Measurements from ENCODE around the gene YBEY.
"Not testable (repeated sequence)": the region's sequence is repeated elsewhere in the genome, so short reads cannot be mapped to it uniquely, and the experiment has no call there.

YBEY gene

GRCh38 chr21:46307625-46308024 is 21.5 kb downstream of the YBEY start:
- ChIA-PET POLR2A (interaction anchor here (1.1 kb wide), 1 partner anchor 12 kb away, joined by 3 read pairs; no protein-coding TSS in a partner anchor), CTCF (interaction anchor here (1.1 kb wide), 2 partner anchors 11 to 84 kb away, joined by 3 read pairs; no protein-coding TSS in a partner anchor)
- Histone ChIP-seq H3K27me3 (replicated peaks in 2 of 5; ENCODE audit: control insufficient read depth in 4 of 5, insufficient read depth in 5 of 5, low read length in 4 of 5) (no peaks in the 10 kb centered on the region), H3K9me3 (ENCODE audit: control extremely low read depth in 1 of 5, control insufficient read depth in 4 of 5, insufficient read depth in 2 of 5, low read depth in 1 of 5, low read length in 4 of 5) (no peaks in the 10 kb centered on the region), H3K36me3 (ENCODE audit: control insufficient read depth in 4 of 4, insufficient read depth in 4 of 4, low read length in 3 of 4) (peaks cover 8 to 48% (median 26%) of the 10 kb centered on the region in 4 experiments), H3K4me3 (ENCODE audit: control insufficient read depth in 1 of 7, extremely low read depth in 1 of 7, insufficient read depth in 4 of 7, low read depth in 2 of 7, low read length in 6 of 7) (no peak overlapping the region), H3K27ac (ENCODE audit: insufficient read depth in 1 of 2, low read depth in 1 of 2, low read length in 2 of 2, poor library complexity in 1 of 2, severe bottlenecking in 2 of 2) (peak overlapping the region in 1 of 2 experiments; percentile 70), H3K4me1 (ENCODE audit: control extremely low read depth in 1 of 4, control insufficient read depth in 4 of 4, insufficient read depth in 4 of 4, low read length in 3 of 4) (peaks cover 0 to 15% (median 7%) of the 10 kb centered on the region in 4 experiments)
- DNase-seq: peak; percentile 76 to 94 (median 91)
- WGBS (ENCODE audit: insufficient coverage): no CpG with 5 or more reads among the region's 2 CpGs

GRCh38 chr21:46308431-46308830 is 22.3 kb downstream of the YBEY start:
- ChIA-PET POLR2A (no interaction called here), CTCF (interaction anchor here (0.8 kb wide), 1 partner anchor 15 kb away, joined by 3 read pairs; no protein-coding TSS in a partner anchor)
- Histone ChIP-seq H3K36me3 (ENCODE audit: control insufficient read depth in 4 of 4, insufficient read depth in 4 of 4, low read length in 3 of 4) (peaks cover 12 to 56% (median 28%) of the 10 kb centered on the region in 4 experiments), H3K27me3 (replicated peaks in 2 of 5; ENCODE audit: control insufficient read depth in 4 of 5, insufficient read depth in 5 of 5, low read length in 4 of 5) (no peaks in the 10 kb centered on the region), H3K4me3 (ENCODE audit: control insufficient read depth in 1 of 7, extremely low read depth in 1 of 7, insufficient read depth in 4 of 7, low read depth in 2 of 7, low read length in 6 of 7) (no peak overlapping the region), H3K9me3 (ENCODE audit: control extremely low read depth in 1 of 5, control insufficient read depth in 4 of 5, insufficient read depth in 2 of 5, low read depth in 1 of 5, low read length in 4 of 5) (no peaks in the 10 kb centered on the region), H3K27ac (ENCODE audit: insufficient read depth in 1 of 2, low read depth in 1 of 2, low read length in 2 of 2, poor library complexity in 1 of 2, severe bottlenecking in 2 of 2) (peak overlapping the region in 1 of 2 experiments; percentile 70), H3K4me1 (ENCODE audit: control extremely low read depth in 1 of 4, control insufficient read depth in 4 of 4, insufficient read depth in 4 of 4, low read length in 3 of 4) (peaks cover 0 to 15% (median 7%) of the 10 kb centered on the region in 4 experiments)
- peak in 1 of 3 donors; percentile 32 for DNase-seq
- 100% methylated on average over 1 of the region's 2 CpGs for WGBS (ENCODE audit: insufficient coverage)

GRCh38 chr21:46310260-46310659 is 24.1 kb downstream of the YBEY start:
- DNase-seq; H3K27ac ChIP-seq (ENCODE audit: insufficient read depth in 1 of 2, low read depth in 1 of 2, low read length in 2 of 2, poor library complexity in 1 of 2, severe bottlenecking in 2 of 2); H3K4me3 ChIP-seq (ENCODE audit: control insufficient read depth in 1 of 7, extremely low read depth in 1 of 7, insufficient read depth in 4 of 7, low read depth in 2 of 7, low read length in 6 of 7); H3K27me3 ChIP-seq (replicated peaks in 2 of 5; ENCODE audit: control insufficient read depth in 4 of 5, insufficient read depth in 5 of 5, low read length in 4 of 5); H3K9me3 ChIP-seq (ENCODE audit: control extremely low read depth in 1 of 5, control insufficient read depth in 4 of 5, insufficient read depth in 2 of 5, low read depth in 1 of 5, low read length in 4 of 5); POLR2A ChIA-PET: not testable (repeated sequence)
- H3K4me1 ChIP-seq (ENCODE audit: control extremely low read depth in 1 of 4, control insufficient read depth in 4 of 4, insufficient read depth in 4 of 4, low read length in 3 of 4): peaks cover 0 to 15% (median 7%) of the 10 kb centered on the region in 4 experiments
- CTCF ChIA-PET: interaction anchor here (1.3 kb wide), 1 partner anchor 9 kb away, joined by 4 read pairs; no protein-coding TSS in a partner anchor
- peaks cover 8 to 62% (median 30%) of the 10 kb centered on the region in 4 experiments for H3K36me3 ChIP-seq (ENCODE audit: control insufficient read depth in 4 of 4, insufficient read depth in 4 of 4, low read length in 3 of 4)
- WGBS (ENCODE audit: insufficient coverage): 100% methylated on average over 4 of the region's 8 CpGs

- ChIA-PET CTCF (interaction anchor here (0.8 to 1.3 kb wide), 2 partner anchors 8 to 10 kb away, joined by 3 to 4 read pairs; no protein-coding TSS in a partner anchor), POLR2A (no interaction called here)
- H3K4me1 ChIP-seq (ENCODE audit: control extremely low read depth in 1 of 4, control insufficient read depth in 4 of 4, insufficient read depth in 4 of 4, low read length in 3 of 4): peaks cover 0 to 15% (median 7%) of the 10 kb centered on the region in 4 experiments
- DNase-seq: no peak
- H3K27ac ChIP-seq (ENCODE audit: insufficient read depth in 1 of 2, low read depth in 1 of 2, low read length in 2 of 2, poor library complexity in 1 of 2, severe bottlenecking in 2 of 2): no peak overlapping the region
- H3K4me3 ChIP-seq (ENCODE audit: control insufficient read depth in 1 of 7, extremely low read depth in 1 of 7, insufficient read depth in 4 of 7, low read depth in 2 of 7, low read length in 6 of 7): no peak overlapping the region
- H3K36me3 ChIP-seq (ENCODE audit: control insufficient read depth in 4 of 4, insufficient read depth in 4 of 4, low read length in 3 of 4): peaks cover 8 to 72% (median 32%) of the 10 kb centered on the region in 4 experiments
- no peaks in the 10 kb centered on the region for H3K9me3 ChIP-seq (ENCODE audit: control extremely low read depth in 1 of 5, control insufficient read depth in 4 of 5, insufficient read depth in 2 of 5, low read depth in 1 of 5, low read length in 4 of 5)
- H3K27me3 ChIP-seq (replicated peaks in 2 of 5; ENCODE audit: control insufficient read depth in 4 of 5, insufficient read depth in 5 of 5, low read length in 4 of 5): no peaks in the 10 kb centered on the region
Measured at GRCh38 chr21:46311568-46311967, 25.4 kb downstream of the YBEY start.

GRCh38 chr21:46312949-46313348 is 26.8 kb downstream of the YBEY start:
- no peaks in the 10 kb centered on the region for H3K9me3 ChIP-seq (ENCODE audit: control extremely low read depth in 1 of 5, control insufficient read depth in 4 of 5, insufficient read depth in 2 of 5, low read depth in 1 of 5, low read length in 4 of 5)
- ChIA-PET POLR2A (no interaction called here), CTCF (interaction anchor here (1.5 to 1.7 kb wide), 2 partner anchors 9 to 13 kb away, joined by 3 read pairs; a partner anchor contains a TSS)
- WGBS (ENCODE audit: insufficient coverage): 94% methylated on average over 3 of the region's 5 CpGs
- DNase-seq: no peak
- H3K4me1 ChIP-seq (ENCODE audit: control extremely low read depth in 1 of 4, control insufficient read depth in 4 of 4, insufficient read depth in 4 of 4, low read length in 3 of 4): peaks cover 0 to 12% (median 4%) of the 10 kb centered on the region in 4 experiments
- no peak overlapping the region for H3K4me3 ChIP-seq (ENCODE audit: control insufficient read depth in 1 of 7, extremely low read depth in 1 of 7, insufficient read depth in 4 of 7, low read depth in 2 of 7, low read length in 6 of 7)
- H3K27me3 ChIP-seq (replicated peaks in 2 of 5; ENCODE audit: control insufficient read depth in 4 of 5, insufficient read depth in 5 of 5, low read length in 4 of 5): no peaks in the 10 kb centered on the region
- H3K27ac ChIP-seq (ENCODE audit: insufficient read depth in 1 of 2, low read depth in 1 of 2, low read length in 2 of 2, poor library complexity in 1 of 2, severe bottlenecking in 2 of 2): no peak overlapping the region
- H3K36me3 ChIP-seq (ENCODE audit: control insufficient read depth in 4 of 4, insufficient read depth in 4 of 4, low read length in 3 of 4): peaks cover 13 to 77% (median 33%) of the 10 kb centered on the region in 4 experiments

- Histone ChIP-seq H3K9me3 (ENCODE audit: control extremely low read depth in 1 of 5, control insufficient read depth in 4 of 5, insufficient read depth in 2 of 5, low read depth in 1 of 5, low read length in 4 of 5) (no peaks in the 10 kb centered on the region), H3K27me3 (replicated peaks in 2 of 5; ENCODE audit: control insufficient read depth in 4 of 5, insufficient read depth in 5 of 5, low read length in 4 of 5) (no peaks in the 10 kb centered on the region), H3K4me1 (ENCODE audit: control extremely low read depth in 1 of 4, control insufficient read depth in 4 of 4, insufficient read depth in 4 of 4, low read length in 3 of 4) (peaks cover 0 to 19% (median 12%) of the 10 kb centered on the region in 4 experiments), H3K36me3 (ENCODE audit: control insufficient read depth in 4 of 4, insufficient read depth in 4 of 4, low read length in 3 of 4) (peaks cover 14 to 77% (median 31%) of the 10 kb centered on the region in 4 experiments), H3K4me3 (ENCODE audit: control insufficient read depth in 1 of 7, extremely low read depth in 1 of 7, insufficient read depth in 4 of 7, low read depth in 2 of 7, low read length in 6 of 7) (no peak overlapping the region), H3K27ac (ENCODE audit: insufficient read depth in 1 of 2, low read depth in 1 of 2, low read length in 2 of 2, poor library complexity in 1 of 2, severe bottlenecking in 2 of 2) (no peak overlapping the region)
- 95% methylated on average over 21 of the region's 22 CpGs for WGBS (ENCODE audit: insufficient coverage)
- DNase-seq: no peak
- ChIA-PET CTCF (interaction anchor here (0.6 to 1.0 kb wide), 3 partner anchors 9 to 16 kb away, joined by 3 read pairs; no protein-coding TSS in a partner anchor), POLR2A (no interaction called here)
Measured at GRCh38 chr21:46314441-46315020, 28.4 kb downstream of the YBEY start.

GRCh38 chr21:46316708-46317324 is 30.7 kb downstream of the YBEY start:
- no peak overlapping the region for H3K27ac ChIP-seq (ENCODE audit: insufficient read depth in 1 of 2, low read depth in 1 of 2, low read length in 2 of 2, poor library complexity in 1 of 2, severe bottlenecking in 2 of 2)
- DNase-seq: no peak
- POLR2A ChIA-PET: no interaction called here
- CTCF ChIA-PET: interaction anchor here (1.8 kb wide), 1 partner anchor 32 kb away, joined by 6 read pairs; the partner anchor contains the start of genes MCM3AP and YBEY
- no peaks in the 10 kb centered on the region for H3K9me3 ChIP-seq (ENCODE audit: control extremely low read depth in 1 of 5, control insufficient read depth in 4 of 5, insufficient read depth in 2 of 5, low read depth in 1 of 5, low read length in 4 of 5)
- over 99% methylated on average over 11 of the region's 14 CpGs for WGBS (ENCODE audit: insufficient coverage)
- H3K4me3 ChIP-seq (ENCODE audit: control insufficient read depth in 1 of 7, extremely low read depth in 1 of 7, insufficient read depth in 4 of 7, low read depth in 2 of 7, low read length in 6 of 7): no peak overlapping the region
- H3K27me3 ChIP-seq (replicated peaks in 2 of 5; ENCODE audit: control insufficient read depth in 4 of 5, insufficient read depth in 5 of 5, low read length in 4 of 5): no peaks in the 10 kb centered on the region
- H3K4me1 ChIP-seq (ENCODE audit: control extremely low read depth in 1 of 4, control insufficient read depth in 4 of 4, insufficient read depth in 4 of 4, low read length in 3 of 4): peaks cover 7 to 34% (median 31%) of the 10 kb centered on the region in 4 experiments
- peaks cover 10 to 60% (median 26%) of the 10 kb centered on the region in 4 experiments for H3K36me3 ChIP-seq (ENCODE audit: control insufficient read depth in 4 of 4, insufficient read depth in 4 of 4, low read length in 3 of 4)
